Measurements from ENCODE around the gene DBI.

The DBI gene

DNA sequence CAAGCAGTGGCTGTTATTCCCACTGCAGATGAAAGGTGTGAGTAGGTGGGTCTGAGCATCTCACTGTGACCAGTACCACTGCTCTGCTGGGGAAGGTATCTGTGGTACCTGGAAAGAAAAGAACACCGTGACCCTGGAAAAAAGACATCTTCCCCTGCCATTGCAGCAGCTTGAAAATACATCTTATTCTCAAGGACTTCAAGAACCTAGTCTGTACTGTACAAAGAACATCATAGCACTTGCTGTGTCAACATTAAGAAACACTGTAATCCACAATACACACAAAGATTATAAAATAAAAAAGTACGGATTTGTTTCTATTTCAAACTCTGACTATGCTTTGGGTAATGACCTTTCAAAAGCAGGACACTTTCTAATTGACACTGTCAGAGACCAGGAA is 29.0 kb upstream of the DBI start:
- Histone ChIP-seq H3K4me1 (ENCODE audit: control insufficient read depth in 5 of 5, insufficient read depth in 5 of 5, low read length in 5 of 5) (peaks cover 0 to 2% (median 0%) of the 10 kb centered on the region in 5 donors), H3K9me3 (ENCODE audit: control insufficient read depth in 5 of 5, low read length in 5 of 5) (no peaks in the 10 kb centered on the region)

DNA sequence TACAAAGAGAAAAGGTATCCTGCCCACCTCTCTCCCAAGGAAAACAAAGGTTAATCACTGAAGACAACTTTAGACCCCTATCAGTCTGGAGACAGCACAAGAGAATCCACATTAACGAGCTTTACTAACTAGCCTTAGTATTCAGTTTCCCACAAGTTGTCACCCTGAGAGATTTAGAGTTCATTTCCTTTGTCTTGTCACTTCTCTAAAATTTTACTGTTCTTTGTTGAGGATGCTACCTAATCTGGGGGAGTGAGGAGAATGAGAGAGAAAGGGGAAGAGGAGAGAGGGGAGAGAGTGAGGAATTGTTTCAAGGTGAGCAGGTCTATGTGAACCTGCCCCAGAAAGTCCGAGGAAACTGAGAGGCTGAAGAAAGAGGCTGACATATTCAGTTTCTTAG is 28.5 kb upstream of the DBI start:
- Histone ChIP-seq H3K27ac (ENCODE audit: low read depth, low read length) (no peak overlapping the region), H3K4me3 (ENCODE audit: low read depth in 1 of 5, low read length in 5 of 5) (no peak overlapping the region), H3K27me3 (ENCODE audit: control insufficient read depth in 5 of 5, insufficient read depth in 4 of 5, low read length in 5 of 5) (no peaks in the 10 kb centered on the region), H3K9me3 (ENCODE audit: control insufficient read depth in 5 of 5, low read length in 5 of 5) (no peaks in the 10 kb centered on the region), H3K36me3 (ENCODE audit: control insufficient read depth in 5 of 5, insufficient read depth in 5 of 5, low read length in 5 of 5) (peaks cover 2 to 23% (median 12%) of the 10 kb centered on the region in 5 donors), H3K4me1 (ENCODE audit: control insufficient read depth in 5 of 5, insufficient read depth in 5 of 5, low read length in 5 of 5) (peaks cover 0 to 2% (median 0%) of the 10 kb centered on the region in 5 donors), H3K9ac (ENCODE audit: low read length in 5 of 5) (no peak overlapping the region)

More for the DNA sequence above, 29.0 kb upstream of the DBI start:
- H3K4me3 ChIP-seq (ENCODE audit: low read depth in 1 of 5, low read length in 5 of 5) = no peak overlapping the region
- no peak overlapping the region for H3K27ac ChIP-seq (ENCODE audit: low read depth, low read length)
- H3K9ac ChIP-seq (ENCODE audit: low read length in 5 of 5) = no peak overlapping the region
- H3K27me3 ChIP-seq (ENCODE audit: control insufficient read depth in 5 of 5, insufficient read depth in 4 of 5, low read length in 5 of 5) = no peaks in the 10 kb centered on the region
- H3K36me3 ChIP-seq (ENCODE audit: control insufficient read depth in 5 of 5, insufficient read depth in 5 of 5, low read length in 5 of 5) = peaks cover 2 to 26% (median 12%) of the 10 kb centered on the region in 5 donors

DNA sequence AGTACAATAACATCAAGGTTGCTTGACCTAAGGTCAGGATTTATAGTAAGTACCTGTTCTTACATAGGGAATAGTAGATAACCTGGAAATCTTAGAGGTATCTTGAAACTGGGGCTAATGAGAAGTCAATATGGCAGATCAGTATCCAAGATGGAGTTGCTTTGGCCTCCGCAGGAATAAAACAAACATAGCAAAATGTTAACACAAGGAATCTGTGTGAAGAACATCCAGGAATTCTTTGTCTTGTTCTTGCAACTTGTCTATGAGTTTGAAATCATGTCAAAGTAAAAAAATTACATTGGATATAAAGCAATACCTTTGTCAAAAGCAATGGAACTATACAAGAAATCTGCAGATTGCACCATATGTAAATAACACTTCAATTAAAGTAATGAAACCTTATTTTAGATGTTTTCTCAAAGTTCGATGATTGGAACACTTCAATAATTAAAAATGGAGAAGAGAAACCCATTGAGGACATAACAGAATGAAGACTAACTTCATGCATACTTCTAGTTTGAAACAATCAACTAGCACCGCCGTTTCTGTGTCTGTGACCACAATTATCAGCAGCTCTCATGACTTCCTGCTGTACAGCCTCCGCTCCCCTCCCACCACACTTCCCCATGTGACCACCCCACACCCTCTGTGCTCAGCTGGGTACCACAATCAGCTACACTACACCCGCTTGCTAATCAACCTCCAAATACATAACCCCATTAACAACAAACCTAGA is 27.8 kb upstream of the DBI start:
- peaks cover 2 to 23% (median 12%) of the 10 kb centered on the region in 5 donors for H3K36me3 ChIP-seq (ENCODE audit: control insufficient read depth in 5 of 5, insufficient read depth in 5 of 5, low read length in 5 of 5)
- no peak overlapping the region for H3K4me3 ChIP-seq (ENCODE audit: low read depth in 1 of 5, low read length in 5 of 5)
- no peaks in the 10 kb centered on the region for H3K27me3 ChIP-seq (ENCODE audit: control insufficient read depth in 5 of 5, insufficient read depth in 4 of 5, low read length in 5 of 5)
- no peaks in the 10 kb centered on the region for H3K9me3 ChIP-seq (ENCODE audit: control insufficient read depth in 5 of 5, low read length in 5 of 5)
- no peak overlapping the region for H3K27ac ChIP-seq (ENCODE audit: low read depth, low read length)
- no peaks in the 10 kb centered on the region for H3K4me1 ChIP-seq (ENCODE audit: control insufficient read depth in 5 of 5, insufficient read depth in 5 of 5, low read length in 5 of 5)
- H3K9ac ChIP-seq (ENCODE audit: low read length in 5 of 5) = no peak overlapping the region

DNA sequence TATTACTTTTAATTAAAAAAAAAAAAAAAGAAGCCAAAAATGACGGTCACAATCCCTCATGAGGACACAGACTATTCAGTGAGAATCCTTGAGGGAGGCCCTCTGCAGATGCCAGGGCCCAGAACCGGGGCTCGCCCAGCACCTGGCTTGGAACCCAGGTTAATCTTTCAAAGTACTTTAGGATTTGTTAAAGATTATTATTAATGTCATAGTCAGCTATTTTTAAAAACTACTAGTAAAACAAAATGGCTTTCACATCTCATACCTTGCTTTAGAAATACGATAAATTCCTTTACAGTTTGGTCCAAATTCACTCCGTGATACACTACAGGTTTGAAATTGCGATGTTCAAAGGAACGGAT is 27.2 kb upstream of the DBI start:
- no peak overlapping the region for H3K27ac ChIP-seq (ENCODE audit: low read depth, low read length)
- H3K36me3 ChIP-seq (ENCODE audit: control insufficient read depth in 5 of 5, insufficient read depth in 5 of 5, low read length in 5 of 5) = peaks cover 2 to 23% (median 12%) of the 10 kb centered on the region in 5 donors

DNA sequence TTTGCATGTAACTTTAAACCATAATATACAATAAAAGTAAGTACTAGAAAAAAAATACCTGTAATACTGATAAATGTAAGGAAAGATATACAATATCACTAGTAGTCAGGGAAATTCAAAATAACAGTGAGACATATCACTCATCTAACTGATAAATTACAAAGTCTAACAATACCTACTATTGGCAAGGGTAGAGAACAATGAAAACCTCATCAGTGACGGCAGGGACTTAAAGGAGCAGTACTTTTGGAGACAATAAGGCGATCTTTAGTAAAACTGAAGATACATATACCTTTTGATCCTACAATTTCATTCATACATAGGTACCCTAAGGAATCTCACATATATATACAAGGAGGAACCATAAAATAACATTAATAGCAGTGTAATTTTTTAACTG is 25.1 kb upstream of the DBI start:
- Histone ChIP-seq H3K27ac (ENCODE audit: low read depth, low read length) (no peak overlapping the region), H3K27me3 (ENCODE audit: control insufficient read depth in 5 of 5, insufficient read depth in 4 of 5, low read length in 5 of 5) (no peaks in the 10 kb centered on the region), H3K9ac (ENCODE audit: low read length in 5 of 5) (no peak overlapping the region), H3K9me3 (ENCODE audit: control insufficient read depth in 5 of 5, low read length in 5 of 5) (no peaks in the 10 kb centered on the region), H3K36me3 (ENCODE audit: control insufficient read depth in 5 of 5, insufficient read depth in 5 of 5, low read length in 5 of 5) (peaks cover 2 to 12% (median 9%) of the 10 kb centered on the region in 5 donors), H3K4me1 (ENCODE audit: control insufficient read depth in 5 of 5, insufficient read depth in 5 of 5, low read length in 5 of 5) (peaks cover 0 to 5% (median 0%) of the 10 kb centered on the region in 5 donors), H3K4me3 (ENCODE audit: low read depth in 1 of 5, low read length in 5 of 5) (no peak overlapping the region)

More for the DNA sequence above, 27.2 kb upstream of the DBI start:
- Histone ChIP-seq H3K9ac (ENCODE audit: low read length in 5 of 5) (no peak overlapping the region), H3K4me1 (ENCODE audit: control insufficient read depth in 5 of 5, insufficient read depth in 5 of 5, low read length in 5 of 5) (no peaks in the 10 kb centered on the region), H3K9me3 (ENCODE audit: control insufficient read depth in 5 of 5, low read length in 5 of 5) (no peaks in the 10 kb centered on the region), H3K4me3 (ENCODE audit: low read depth in 1 of 5, low read length in 5 of 5) (no peak overlapping the region), H3K27me3 (ENCODE audit: control insufficient read depth in 5 of 5, insufficient read depth in 4 of 5, low read length in 5 of 5) (no peaks in the 10 kb centered on the region)

DNA sequence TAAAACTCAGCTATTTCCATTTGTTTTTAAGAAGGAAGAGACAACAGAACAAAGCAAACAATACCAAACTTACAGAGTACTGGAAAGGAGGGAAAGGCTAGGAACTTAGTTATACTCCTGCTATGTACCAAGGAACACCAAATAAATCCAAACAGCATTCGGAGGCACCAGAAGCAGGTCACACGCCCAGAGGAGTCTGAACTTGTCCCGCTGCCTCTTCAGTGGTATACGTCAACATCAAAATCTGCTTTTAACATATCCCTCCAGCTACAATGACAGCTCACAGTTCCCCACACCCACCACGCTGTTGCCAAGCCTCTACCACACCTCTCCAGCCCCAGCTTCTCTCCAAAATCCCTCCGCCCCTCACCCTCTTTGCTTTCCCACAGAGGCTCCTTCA is 17.5 kb upstream of the DBI start:
- Histone ChIP-seq H3K9ac (ENCODE audit: low read length in 5 of 5) (no peak overlapping the region), H3K27me3 (ENCODE audit: control insufficient read depth in 5 of 5, insufficient read depth in 4 of 5, low read length in 5 of 5) (no peaks in the 10 kb centered on the region), H3K4me1 (ENCODE audit: control insufficient read depth in 5 of 5, insufficient read depth in 5 of 5, low read length in 5 of 5) (peaks cover 0 to 16% (median 11%) of the 10 kb centered on the region in 5 donors), H3K36me3 (ENCODE audit: control insufficient read depth in 5 of 5, insufficient read depth in 5 of 5, low read length in 5 of 5) (no peaks in the 10 kb centered on the region), H3K4me3 (ENCODE audit: low read depth in 1 of 5, low read length in 5 of 5) (no peak overlapping the region), H3K27ac (ENCODE audit: low read depth, low read length) (no peak overlapping the region), H3K9me3 (ENCODE audit: control insufficient read depth in 5 of 5, low read length in 5 of 5) (no peaks in the 10 kb centered on the region)

DNA sequence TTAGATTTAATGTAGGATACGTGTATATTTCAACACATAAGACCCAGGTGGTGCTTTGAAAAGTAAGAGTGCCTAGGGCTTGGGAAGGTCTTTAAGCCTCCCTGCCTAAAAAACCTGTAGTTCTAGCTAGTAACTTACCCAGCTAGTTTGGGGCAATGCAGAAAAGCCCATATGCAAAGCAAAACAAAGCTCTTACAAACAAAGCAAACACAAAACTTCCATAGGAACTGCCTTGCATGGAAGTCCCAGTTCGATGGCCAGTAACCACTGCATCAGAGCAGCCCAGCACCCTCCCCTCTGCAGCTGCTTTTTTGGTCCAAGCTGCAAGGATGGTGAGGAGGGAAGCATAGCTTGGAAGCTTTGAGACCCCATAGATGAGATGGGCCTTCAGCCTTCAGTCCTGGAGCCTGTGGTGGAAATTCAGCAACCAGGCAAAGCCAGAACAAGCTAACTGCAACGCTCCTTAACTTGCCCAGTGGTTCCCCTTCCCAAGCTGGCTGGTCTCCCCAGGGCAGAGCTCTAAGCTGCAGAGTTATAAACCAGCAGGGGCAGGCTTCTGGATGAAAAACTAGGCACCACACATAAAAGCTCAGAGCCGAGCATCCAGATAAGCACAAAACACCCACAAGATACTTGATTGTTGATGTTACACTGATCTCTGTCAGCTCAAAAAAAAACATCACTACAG is 16.3 kb upstream of the DBI start:
- no peaks in the 10 kb centered on the region for H3K27me3 ChIP-seq (ENCODE audit: control insufficient read depth in 5 of 5, insufficient read depth in 4 of 5, low read length in 5 of 5)
- no peaks in the 10 kb centered on the region for H3K9me3 ChIP-seq (ENCODE audit: control insufficient read depth in 5 of 5, low read length in 5 of 5)
- no peak overlapping the region for H3K27ac ChIP-seq (ENCODE audit: low read depth, low read length)
- no peak overlapping the region for H3K4me3 ChIP-seq (ENCODE audit: low read depth in 1 of 5, low read length in 5 of 5)
- H3K36me3 ChIP-seq (ENCODE audit: control insufficient read depth in 5 of 5, insufficient read depth in 5 of 5, low read length in 5 of 5) = no peaks in the 10 kb centered on the region
- no peak overlapping the region for H3K9ac ChIP-seq (ENCODE audit: low read length in 5 of 5)
- H3K4me1 ChIP-seq (ENCODE audit: control insufficient read depth in 5 of 5, insufficient read depth in 5 of 5, low read length in 5 of 5) = peaks cover 0 to 14% (median 12%) of the 10 kb centered on the region in 5 donors

DNA sequence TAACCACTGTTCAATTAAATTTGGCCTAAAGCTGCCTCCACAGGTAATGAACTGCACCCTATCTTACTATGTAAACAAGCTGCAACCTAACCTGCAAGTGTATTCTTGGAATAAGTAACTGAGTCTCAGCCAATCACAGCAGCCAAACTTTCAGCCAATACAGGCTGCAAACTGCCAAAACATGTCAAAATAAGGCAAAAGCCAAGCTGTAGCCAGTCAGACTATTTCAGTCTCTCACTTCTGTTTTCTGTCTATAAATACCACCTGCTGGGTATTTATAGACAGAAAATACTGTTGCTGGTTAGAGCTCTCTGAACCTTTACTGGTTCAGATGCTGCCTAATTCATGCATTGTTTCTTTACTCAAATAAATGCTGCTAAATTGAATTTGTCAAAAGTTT is 14.4 kb upstream of the DBI start:
- Histone ChIP-seq H3K4me3 (ENCODE audit: low read depth in 1 of 5, low read length in 5 of 5) (no peak overlapping the region), H3K4me1 (ENCODE audit: control insufficient read depth in 5 of 5, insufficient read depth in 5 of 5, low read length in 5 of 5) (peaks cover 0 to 16% (median 15%) of the 10 kb centered on the region in 5 donors), H3K9ac (ENCODE audit: low read length in 5 of 5) (no peak overlapping the region), H3K9me3 (ENCODE audit: control insufficient read depth in 5 of 5, low read length in 5 of 5) (no peaks in the 10 kb centered on the region), H3K36me3 (ENCODE audit: control insufficient read depth in 5 of 5, insufficient read depth in 5 of 5, low read length in 5 of 5) (no peaks in the 10 kb centered on the region), H3K27me3 (ENCODE audit: control insufficient read depth in 5 of 5, insufficient read depth in 4 of 5, low read length in 5 of 5) (no peaks in the 10 kb centered on the region), H3K27ac (ENCODE audit: low read depth, low read length) (no peak overlapping the region)

DNA sequence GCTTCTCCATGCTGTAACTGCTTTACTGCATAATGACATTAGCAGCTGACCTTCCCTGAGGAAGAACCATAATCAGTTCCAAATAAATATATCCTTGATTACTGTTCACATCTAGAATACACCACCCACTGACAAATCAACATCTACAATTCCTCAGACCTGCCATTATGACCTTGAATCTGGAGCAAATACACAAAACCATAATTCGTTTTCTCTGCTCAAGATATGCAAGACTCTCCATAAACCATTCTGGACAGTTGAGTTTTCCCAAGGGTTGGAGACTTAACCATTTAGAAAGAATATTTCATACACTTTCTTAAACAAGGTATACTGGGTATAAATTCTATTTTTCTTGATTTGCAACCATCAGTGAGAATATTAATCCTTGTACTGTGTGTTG is 11.9 kb upstream of the DBI start:
- H3K9me3 ChIP-seq (ENCODE audit: control insufficient read depth in 5 of 5, low read length in 5 of 5) = no peaks in the 10 kb centered on the region
- H3K9ac ChIP-seq (ENCODE audit: low read length in 5 of 5) = no peak overlapping the region
- H3K4me3 ChIP-seq (ENCODE audit: low read depth in 1 of 5, low read length in 5 of 5) = no peak overlapping the region
- no peaks in the 10 kb centered on the region for H3K27me3 ChIP-seq (ENCODE audit: control insufficient read depth in 5 of 5, insufficient read depth in 4 of 5, low read length in 5 of 5)
- H3K36me3 ChIP-seq (ENCODE audit: control insufficient read depth in 5 of 5, insufficient read depth in 5 of 5, low read length in 5 of 5) = no peaks in the 10 kb centered on the region
- peaks cover 0 to 16% (median 13%) of the 10 kb centered on the region in 5 donors for H3K4me1 ChIP-seq (ENCODE audit: control insufficient read depth in 5 of 5, insufficient read depth in 5 of 5, low read length in 5 of 5)
- no peak overlapping the region for H3K27ac ChIP-seq (ENCODE audit: low read depth, low read length)

DNA sequence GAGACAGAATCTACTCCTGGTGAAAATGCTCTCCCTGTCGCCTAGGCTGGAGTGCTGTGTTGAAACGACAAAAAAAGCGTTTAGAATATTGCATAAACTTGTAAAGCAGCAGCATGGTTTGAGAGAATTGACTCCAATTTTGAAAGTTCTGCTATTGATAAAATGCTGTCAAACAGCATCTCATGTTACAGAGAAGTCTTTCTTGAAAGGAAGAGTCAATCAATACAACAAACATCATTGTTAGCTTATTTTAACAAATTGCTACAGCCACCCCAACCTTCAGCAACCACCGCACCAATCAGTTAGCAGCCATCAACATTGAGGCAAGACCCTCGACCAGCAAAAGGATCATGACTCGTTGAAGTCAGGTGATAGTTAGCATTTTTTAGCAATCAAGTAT is 7.0 kb upstream of the DBI start:
- Histone ChIP-seq H3K9ac (ENCODE audit: low read length in 5 of 5) (no peak overlapping the region), H3K27me3 (ENCODE audit: control insufficient read depth in 5 of 5, insufficient read depth in 4 of 5, low read length in 5 of 5) (no peaks in the 10 kb centered on the region), H3K4me3 (ENCODE audit: low read depth in 1 of 5, low read length in 5 of 5) (no peak overlapping the region), H3K4me1 (ENCODE audit: control insufficient read depth in 5 of 5, insufficient read depth in 5 of 5, low read length in 5 of 5) (peaks cover 0 to 12% (median 6%) of the 10 kb centered on the region in 5 donors), H3K36me3 (ENCODE audit: control insufficient read depth in 5 of 5, insufficient read depth in 5 of 5, low read length in 5 of 5) (no peaks in the 10 kb centered on the region), H3K27ac (ENCODE audit: low read depth, low read length) (no peak overlapping the region), H3K9me3 (ENCODE audit: control insufficient read depth in 5 of 5, low read length in 5 of 5) (no peaks in the 10 kb centered on the region)
